Inferior parietal cortex (tissue), 1 donor: ENCODE results near the gene PRKN.

Source experiments
- DNase-seq: peaks from one replicate; pipeline ENCODE4 v3.0.0-alpha.2; 2016; ENCODE audit errors: extremely low spot score

PRKN gene

GRCh38 chr6:162675503-162675902, 52.1 kb downstream of the PRKN start:
- DNase-seq, result no peak

- DNase-seq, result no peak
Measured at GRCh38 chr6:162674452-162674851, 53.1 kb downstream of the PRKN start.

GRCh38 chr6:162671580-162672165, 55.9 kb downstream of the PRKN start:
- DNase-seq, result no peak

- no peak for DNase-seq
Measured at GRCh38 chr6:162670345-162670744, 57.2 kb downstream of the PRKN start.

GRCh38 chr6:162666246-162666645, 61.3 kb downstream of the PRKN start:
- no peak for DNase-seq

- DNase-seq, result no peak
Measured at GRCh38 chr6:162653808-162654207, 73.8 kb downstream of the PRKN start.

- DNase-seq, result no peak
Measured at GRCh38 chr6:162651505-162651904, 76.1 kb downstream of the PRKN start.

GRCh38 chr6:162649271-162649670, 78.3 kb downstream of the PRKN start:
- DNase-seq, result no peak

GRCh38 chr6:162644153-162644552, 83.4 kb downstream of the PRKN start:
- no peak for DNase-seq

GRCh38 chr6:162640756-162641155, 86.8 kb downstream of the PRKN start:
- DNase-seq, result no peak

GRCh38 chr6:162639951-162640350, 87.6 kb downstream of the PRKN start:
- DNase-seq, result no peak

GRCh38 chr6:162638931-162639574, 88.5 kb downstream of the PRKN start:
- no peak for DNase-seq

- DNase-seq, result no peak
Measured at GRCh38 chr6:162637317-162637716, 90.2 kb downstream of the PRKN start.

- DNase-seq, result no peak
Measured at GRCh38 chr6:162636167-162636566, 91.4 kb downstream of the PRKN start.

GRCh38 chr6:162631546-162631945, 96.0 kb downstream of the PRKN start:
- no peak for DNase-seq

GRCh38 chr6:162630069-162630468, 97.5 kb downstream of the PRKN start:
- DNase-seq, result no peak

- no peak for DNase-seq
Measured at GRCh38 chr6:162627825-162628224, 99.7 kb downstream of the PRKN start.

- DNase-seq, result no peak
Measured at GRCh38 chr6:162627362-162627761, 100.2 kb downstream of the PRKN start.

- DNase-seq, result no peak
Measured at GRCh38 chr6:162626869-162627268, 100.7 kb downstream of the PRKN start.

GRCh38 chr6:162625846-162626540, 101.6 kb downstream of the PRKN start:
- DNase-seq, result no peak

GRCh38 chr6:162622572-162622971, 105.0 kb downstream of the PRKN start:
- DNase-seq, result no peak

GRCh38 chr6:162621246-162621645, 106.3 kb downstream of the PRKN start:
- DNase-seq, result no peak

- no peak for DNase-seq
Measured at GRCh38 chr6:162620073-162620472, 107.5 kb downstream of the PRKN start.
